Osteoblast (primary cell): ENCODE measurements around the gene SPINK1. TPM values are rescaled to one million over a fixed set of nuclear protein-coding genes. Genes with fewer than 3 reads are reported as not detected.
A peak's percentile ranks its signal among the peaks of the same experiment; 100 is the strongest.
"Not testable (repeated sequence)": the region's sequence is repeated elsewhere in the genome, so short reads cannot be mapped to it uniquely, and the experiment has no call there.

ENCODE experiments used
- DNase-seq: peaks from one replicate; pipeline ENCODE4 v3.0.0; 2011; ENCODE audit warnings: low spot score, mixed read lengths; ENCODE audit not compliant: insufficient read length; ENCODE audit errors: missing footprints
- H2AFZ ChIP-seq: 2 replicates; pipeline ENCODE4 v1.6.0; 2011; ENCODE audit warnings: mild to moderate bottlenecking, low read length
- H3K27ac ChIP-seq: 2 replicates; pipeline ENCODE4 v1.5.1; 2011; ENCODE audit warnings: mild to moderate bottlenecking, low read depth, low read length, moderate library complexity
- H3K27me3 ChIP-seq: 2 replicates; pipeline ENCODE4 v1.6.0; 2012; ENCODE audit warnings: mild to moderate bottlenecking, control low read depth, inconsistent platforms, low read length, moderate library complexity; ENCODE audit not compliant: insufficient read depth
- H3K36me3 ChIP-seq: 2 replicates; pipeline ENCODE4 v1.5.1; 2011; ENCODE audit warnings: mild to moderate bottlenecking, low read length, control low read depth, moderate library complexity; ENCODE audit not compliant: insufficient read depth
- H3K4me1 ChIP-seq: 2 replicates; pipeline ENCODE4 v1.5.1; 2011; ENCODE audit warnings: mild to moderate bottlenecking, low read length, control low read depth, moderate library complexity; ENCODE audit not compliant: insufficient read depth
- H3K4me2 ChIP-seq: 2 replicates; pipeline ENCODE4 v1.6.0; 2011; ENCODE audit warnings: mild to moderate bottlenecking, low read length; ENCODE audit not compliant: insufficient read depth
- H3K4me3 ChIP-seq: fragments of 200-600 bp; sonication (generic); 3 replicates; pipeline ENCODE4 v1.5.1; 2012; ENCODE audit warnings: mild to moderate bottlenecking, low read length, inconsistent platforms; ENCODE audit not compliant: insufficient read depth
- H3K79me2 ChIP-seq: 2 replicates; pipeline ENCODE4 v1.6.0; 2012; ENCODE audit warnings: mild to moderate bottlenecking, low read length, control low read depth, inconsistent platforms; ENCODE audit not compliant: insufficient read depth
- H3K9me3 ChIP-seq: 2 replicates; pipeline ENCODE4 v1.5.1; 2011; ENCODE audit warnings: low read depth, low read length, control low read depth
- H4K20me1 ChIP-seq: 2 replicates; pipeline ENCODE4 v1.6.0; 2012; ENCODE audit warnings: mild to moderate bottlenecking, low read length, control low read depth; ENCODE audit not compliant: insufficient read depth
- total RNA-seq: library from RNA; depleted of rRNA; stranded (reverse); fragments of >200 nt; gene quantifications from 2 replicates; pipeline ENCODE4 v1.2.3, GENCODE V29; 2012
- TF ChIP-seq, protein P1 (sequence below): IDR thresholded peaks from 2 replicates; pipeline ENCODE4 v1.5.1; 2011; ENCODE audit warnings: mild to moderate bottlenecking, low read depth, low read length, moderate library complexity; ENCODE audit errors: extremely low read depth

SPINK1 gene
- total RNA-seq, 1 donor: not detected

DNA sequence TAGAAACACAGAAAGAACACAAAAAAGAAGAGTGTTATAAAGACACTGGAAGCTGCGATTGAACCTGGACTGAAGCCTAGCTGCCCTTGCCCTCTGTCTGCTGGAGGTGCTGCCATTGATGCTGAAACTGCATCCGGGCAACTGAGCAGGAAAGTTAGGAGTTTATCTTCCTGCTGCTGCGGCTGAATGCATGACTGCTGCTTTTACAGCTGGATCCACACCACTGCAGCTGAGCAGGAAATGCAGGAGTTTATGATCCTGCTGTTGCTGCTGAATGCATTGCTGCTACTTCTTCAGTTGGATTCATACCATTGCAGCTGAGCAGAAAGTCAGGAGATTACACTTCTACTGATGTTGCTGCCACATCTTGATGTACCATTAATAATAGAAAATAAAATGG is 27.1 kb downstream of the SPINK1 start:
- no peak overlapping the region for H3K4me2 ChIP-seq
- H4K20me1 ChIP-seq: no peaks in the 10 kb centered on the region
- no peak overlapping the region for H3K4me3 ChIP-seq
- DNase-seq: no peak
- no peaks in the 10 kb centered on the region for H3K27me3 ChIP-seq
- peak overlapping the region; percentile 29 for H2AFZ ChIP-seq
- H3K9me3 ChIP-seq: no peaks in the 10 kb centered on the region
- H3K79me2 ChIP-seq: no peaks in the 10 kb centered on the region
- no peaks in the 10 kb centered on the region for H3K36me3 ChIP-seq
- TF ChIP-seq, protein P1, sequence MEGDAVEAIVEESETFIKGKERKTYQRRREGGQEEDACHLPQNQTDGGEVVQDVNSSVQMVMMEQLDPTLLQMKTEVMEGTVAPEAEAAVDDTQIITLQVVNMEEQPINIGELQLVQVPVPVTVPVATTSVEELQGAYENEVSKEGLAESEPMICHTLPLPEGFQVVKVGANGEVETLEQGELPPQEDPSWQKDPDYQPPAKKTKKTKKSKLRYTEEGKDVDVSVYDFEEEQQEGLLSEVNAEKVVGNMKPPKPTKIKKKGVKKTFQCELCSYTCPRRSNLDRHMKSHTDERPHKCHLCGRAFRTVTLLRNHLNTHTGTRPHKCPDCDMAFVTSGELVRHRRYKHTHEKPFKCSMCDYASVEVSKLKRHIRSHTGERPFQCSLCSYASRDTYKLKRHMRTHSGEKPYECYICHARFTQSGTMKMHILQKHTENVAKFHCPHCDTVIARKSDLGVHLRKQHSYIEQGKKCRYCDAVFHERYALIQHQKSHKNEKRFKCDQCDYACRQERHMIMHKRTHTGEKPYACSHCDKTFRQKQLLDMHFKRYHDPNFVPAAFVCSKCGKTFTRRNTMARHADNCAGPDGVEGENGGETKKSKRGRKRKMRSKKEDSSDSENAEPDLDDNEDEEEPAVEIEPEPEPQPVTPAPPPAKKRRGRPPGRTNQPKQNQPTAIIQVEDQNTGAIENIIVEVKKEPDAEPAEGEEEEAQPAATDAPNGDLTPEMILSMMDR: no peak
- no peak overlapping the region for H3K27ac ChIP-seq
- no peaks in the 10 kb centered on the region for H3K4me1 ChIP-seq

DNA sequence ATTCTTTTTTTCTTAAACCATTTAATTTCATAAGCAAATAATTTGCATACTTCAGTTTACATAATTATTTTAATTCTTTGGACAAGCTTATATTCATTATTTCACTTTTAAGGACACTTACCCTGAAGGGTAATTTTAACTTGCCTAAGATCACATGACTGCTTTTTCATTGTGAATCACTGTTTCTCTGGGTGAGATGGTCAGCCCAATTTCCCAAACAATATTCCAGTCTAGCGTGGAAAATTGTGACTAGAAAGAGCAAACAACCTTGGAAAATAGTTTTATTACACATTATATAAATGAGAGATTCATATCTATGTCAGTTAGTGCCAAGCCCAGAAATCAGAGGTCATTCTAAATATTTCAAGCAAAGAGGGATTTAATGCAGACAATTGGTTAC is 27.5 kb downstream of the SPINK1 start:
- Histone ChIP-seq H3K4me3 (no peak overlapping the region), H4K20me1 (no peaks in the 10 kb centered on the region), H2AFZ (no peak overlapping the region), H3K27ac (no peak overlapping the region), H3K4me2 (no peak overlapping the region), H3K9me3 (no peaks in the 10 kb centered on the region), H3K4me1 (no peaks in the 10 kb centered on the region), H3K79me2 (no peaks in the 10 kb centered on the region), H3K27me3 (no peaks in the 10 kb centered on the region), H3K36me3 (no peaks in the 10 kb centered on the region)
- peak; percentile 59 for DNase-seq
- TF ChIP-seq, protein P1: no peak

DNA sequence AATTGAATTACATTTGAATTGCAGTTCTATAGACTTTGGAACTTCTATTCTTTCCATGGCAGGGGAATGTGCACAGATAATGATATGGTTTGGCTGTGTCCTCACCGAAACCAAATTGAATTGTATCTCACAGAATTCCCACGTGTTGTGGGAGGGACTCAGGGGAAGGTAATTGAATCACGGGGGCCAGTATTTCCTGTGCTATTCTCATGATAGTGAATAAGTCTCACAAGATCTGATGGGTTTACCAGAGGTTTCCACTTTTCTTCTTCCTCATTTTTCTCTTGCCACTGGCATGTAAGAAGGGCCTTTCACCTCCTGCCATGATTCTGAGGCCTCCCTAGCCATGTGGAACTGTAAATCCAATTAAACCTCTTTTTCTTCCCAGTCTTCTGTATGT is 28.3 kb downstream of the SPINK1 start:
- not testable (repeated sequence) for H3K4me3 ChIP-seq

DNA sequence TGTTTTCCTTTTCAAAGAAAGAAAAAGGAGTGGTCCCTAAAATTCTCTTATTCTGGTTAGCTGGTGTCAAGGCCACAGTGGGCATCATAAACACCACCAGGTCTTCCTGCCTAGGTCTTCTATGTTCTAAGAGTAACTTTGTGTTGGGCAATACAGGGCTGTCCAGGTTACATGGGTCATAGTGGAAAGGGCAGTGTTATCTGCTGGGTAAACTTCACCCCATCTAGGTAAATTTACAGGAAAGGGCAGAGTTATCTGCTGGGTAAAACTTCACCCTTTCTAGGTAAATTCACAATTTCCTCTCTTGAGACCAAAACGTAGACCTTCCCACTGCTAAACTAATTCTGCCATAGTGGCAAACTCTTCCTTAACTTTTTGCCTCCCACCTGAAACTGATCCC is 30.0 kb downstream of the SPINK1 start:
- Histone ChIP-seq H3K27me3 (no peaks in the 10 kb centered on the region), H3K4me3 (no peak overlapping the region), H3K79me2 (no peaks in the 10 kb centered on the region), H3K27ac (no peak overlapping the region), H2AFZ (no peak overlapping the region), H3K9me3 (no peaks in the 10 kb centered on the region), H4K20me1 (no peaks in the 10 kb centered on the region), H3K4me1 (no peaks in the 10 kb centered on the region), H3K4me2 (no peak overlapping the region), H3K36me3 (no peaks in the 10 kb centered on the region)
- TF ChIP-seq, protein P1: no peak
- DNase-seq: no peak

More for the DNA sequence above, 28.3 kb downstream of the SPINK1 start:
- not testable (repeated sequence) for H2AFZ ChIP-seq, H3K9me3 ChIP-seq, H3K36me3 ChIP-seq, H4K20me1 ChIP-seq, H3K4me1 ChIP-seq, DNase-seq, H3K27ac ChIP-seq, H3K4me2 ChIP-seq, H3K27me3 ChIP-seq, H3K79me2 ChIP-seq
